ENCODE data around the gene SKAP2. TPM values are rescaled to one million over a fixed set of nuclear protein-coding genes. Genes with fewer than 3 reads are reported as not detected.
A peak's percentile ranks its signal among the peaks of the same experiment; 100 is the strongest.

SKAP2 gene
- total RNA-seq, 1 donor from 2014 or later: 46.4 TPM

- Mint-ChIP-seq H3K4me1 (ENCODE audit: low read depth) (peaks cover 10% of the 10 kb centered on the region), H3K4me3 (ENCODE audit: low read depth) (no peak overlapping the region), H3K9me3 (ENCODE audit: low read depth) (no peaks in the 10 kb centered on the region), H3K36me3 (ENCODE audit: insufficient read depth) (no peaks in the 10 kb centered on the region), H3K27me3 (no peaks in the 10 kb centered on the region), H3K27ac (no peak overlapping the region)
- DNase-seq (ENCODE audit: low spot score, unreplicated experiment): no peak
- TF ChIP-seq, protein P1, sequence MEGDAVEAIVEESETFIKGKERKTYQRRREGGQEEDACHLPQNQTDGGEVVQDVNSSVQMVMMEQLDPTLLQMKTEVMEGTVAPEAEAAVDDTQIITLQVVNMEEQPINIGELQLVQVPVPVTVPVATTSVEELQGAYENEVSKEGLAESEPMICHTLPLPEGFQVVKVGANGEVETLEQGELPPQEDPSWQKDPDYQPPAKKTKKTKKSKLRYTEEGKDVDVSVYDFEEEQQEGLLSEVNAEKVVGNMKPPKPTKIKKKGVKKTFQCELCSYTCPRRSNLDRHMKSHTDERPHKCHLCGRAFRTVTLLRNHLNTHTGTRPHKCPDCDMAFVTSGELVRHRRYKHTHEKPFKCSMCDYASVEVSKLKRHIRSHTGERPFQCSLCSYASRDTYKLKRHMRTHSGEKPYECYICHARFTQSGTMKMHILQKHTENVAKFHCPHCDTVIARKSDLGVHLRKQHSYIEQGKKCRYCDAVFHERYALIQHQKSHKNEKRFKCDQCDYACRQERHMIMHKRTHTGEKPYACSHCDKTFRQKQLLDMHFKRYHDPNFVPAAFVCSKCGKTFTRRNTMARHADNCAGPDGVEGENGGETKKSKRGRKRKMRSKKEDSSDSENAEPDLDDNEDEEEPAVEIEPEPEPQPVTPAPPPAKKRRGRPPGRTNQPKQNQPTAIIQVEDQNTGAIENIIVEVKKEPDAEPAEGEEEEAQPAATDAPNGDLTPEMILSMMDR (IDR thresholded peaks at IDR 0.05; ENCODE audit: unreplicated experiment): no peak
Measured at GRCh38 chr7:26705567-26705966, 158.8 kb downstream of the SKAP2 start.

GRCh38 chr7:26704786-26705185 lies 159.6 kb downstream of the SKAP2 start:
- Mint-ChIP-seq H3K27me3 (no peaks in the 10 kb centered on the region), H3K4me1 (ENCODE audit: low read depth) (peaks cover 12% of the 10 kb centered on the region), H3K4me3 (ENCODE audit: low read depth) (no peak overlapping the region), H3K9me3 (ENCODE audit: low read depth) (no peaks in the 10 kb centered on the region), H3K27ac (no peak overlapping the region), H3K36me3 (ENCODE audit: insufficient read depth) (no peaks in the 10 kb centered on the region)
- TF ChIP-seq, protein P1 (IDR thresholded peaks at IDR 0.05; ENCODE audit: unreplicated experiment): no peak
- no peak for DNase-seq (ENCODE audit: low spot score, unreplicated experiment)

DNA sequence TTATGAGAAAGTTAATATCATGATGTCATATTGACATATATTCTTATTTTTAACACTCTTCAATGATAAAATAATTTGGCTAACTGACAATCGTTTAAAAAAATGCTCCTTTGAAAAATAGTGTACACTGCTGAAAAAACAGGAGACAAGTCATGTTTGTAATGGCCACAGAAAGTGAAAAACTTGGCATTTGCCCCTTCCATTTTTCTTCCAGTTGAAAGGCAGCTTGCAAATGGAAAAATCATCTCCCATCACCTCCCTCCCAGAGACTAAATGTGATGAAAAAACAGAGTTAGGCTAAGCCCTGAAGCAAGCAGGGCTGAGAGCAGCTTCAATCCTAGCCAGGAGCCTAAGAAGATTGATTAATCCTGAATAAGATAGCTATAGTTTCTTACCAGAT lies 160.4 kb downstream of the SKAP2 start:
- H3K27ac Mint-ChIP-seq: no peak overlapping the region
- H3K36me3 Mint-ChIP-seq (ENCODE audit: insufficient read depth): no peaks in the 10 kb centered on the region
- H3K4me1 Mint-ChIP-seq (ENCODE audit: low read depth): peaks cover 10% of the 10 kb centered on the region
- no peaks in the 10 kb centered on the region for H3K27me3 Mint-ChIP-seq
- no peaks in the 10 kb centered on the region for H3K9me3 Mint-ChIP-seq (ENCODE audit: low read depth)
- no peak for DNase-seq (ENCODE audit: low spot score, unreplicated experiment)
- TF ChIP-seq, protein P1 (IDR thresholded peaks at IDR 0.05; ENCODE audit: unreplicated experiment): no peak
- H3K4me3 Mint-ChIP-seq (ENCODE audit: low read depth): no peak overlapping the region

DNA sequence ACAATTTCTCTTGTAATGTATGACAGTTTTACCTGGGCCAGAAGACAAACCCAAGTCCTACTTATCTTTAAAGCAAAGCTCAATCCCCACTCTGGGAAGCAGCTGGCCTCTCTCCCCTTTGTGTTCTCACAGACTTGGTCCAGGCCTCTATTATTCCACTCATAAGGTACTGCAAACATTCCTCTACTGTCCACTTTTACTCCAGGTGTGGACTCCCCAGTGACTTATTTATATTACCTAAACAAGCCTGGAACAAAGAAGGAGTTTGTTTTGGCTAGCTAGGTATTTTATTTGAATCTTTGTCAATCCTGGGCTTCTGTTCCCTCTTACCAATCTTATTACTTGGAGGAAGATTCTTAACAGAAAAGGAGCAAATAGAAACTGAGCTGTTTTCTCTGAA lies 163.5 kb downstream of the SKAP2 start:
- TF ChIP-seq, protein P1 (IDR thresholded peaks at IDR 0.05; ENCODE audit: unreplicated experiment): no peak
- H3K27ac Mint-ChIP-seq: peak overlapping the region; percentile 21
- no peak for DNase-seq (ENCODE audit: low spot score, unreplicated experiment)
- H3K36me3 Mint-ChIP-seq (ENCODE audit: insufficient read depth): no peaks in the 10 kb centered on the region
- peaks cover 16% of the 10 kb centered on the region for H3K4me1 Mint-ChIP-seq (ENCODE audit: low read depth)
- no peak overlapping the region for H3K4me3 Mint-ChIP-seq (ENCODE audit: low read depth)
- no peaks in the 10 kb centered on the region for H3K27me3 Mint-ChIP-seq
- H3K9me3 Mint-ChIP-seq (ENCODE audit: low read depth): no peaks in the 10 kb centered on the region

DNA sequence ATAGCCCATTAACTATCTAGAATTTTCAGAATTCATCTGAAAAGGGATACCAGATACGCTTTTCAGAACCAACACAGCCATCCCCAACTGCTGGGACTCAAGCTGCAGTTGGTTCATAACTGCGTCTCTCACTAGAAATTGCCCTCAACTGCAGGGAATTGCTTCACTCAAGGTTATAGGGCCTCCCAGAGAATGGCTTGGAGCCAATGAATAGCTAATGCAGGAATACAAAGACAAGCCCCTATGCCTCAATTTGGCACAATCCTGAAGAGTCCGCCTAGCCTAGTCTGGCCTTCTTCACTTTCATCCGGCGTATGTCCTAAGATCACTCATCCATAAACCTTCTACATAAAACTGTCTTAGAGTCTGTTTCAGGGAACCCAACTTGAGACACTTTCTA lies 164.0 kb downstream of the SKAP2 start:
- TF ChIP-seq, protein P1 (IDR thresholded peaks at IDR 0.05; ENCODE audit: unreplicated experiment): no peak
- Mint-ChIP-seq H3K4me1 (ENCODE audit: low read depth) (peaks cover 16% of the 10 kb centered on the region), H3K36me3 (ENCODE audit: insufficient read depth) (no peaks in the 10 kb centered on the region), H3K27me3 (no peaks in the 10 kb centered on the region), H3K9me3 (ENCODE audit: low read depth) (no peaks in the 10 kb centered on the region), H3K4me3 (ENCODE audit: low read depth) (no peak overlapping the region), H3K27ac (no peak overlapping the region)
- no peak for DNase-seq (ENCODE audit: low spot score, unreplicated experiment)
